ENCODE results near the gene KIF6.

The KIF6 gene

GRCh38 chr6:39386487-39386886 is 338.7 kb downstream of the KIF6 start:
- no peak for TF ChIP-seq CTCF (IDR thresholded peaks at IDR 0.05; ENCODE audit: low read depth, low read length)
- DNase-seq (ENCODE audit: extremely low read depth, low read depth) = no peak

DNA sequence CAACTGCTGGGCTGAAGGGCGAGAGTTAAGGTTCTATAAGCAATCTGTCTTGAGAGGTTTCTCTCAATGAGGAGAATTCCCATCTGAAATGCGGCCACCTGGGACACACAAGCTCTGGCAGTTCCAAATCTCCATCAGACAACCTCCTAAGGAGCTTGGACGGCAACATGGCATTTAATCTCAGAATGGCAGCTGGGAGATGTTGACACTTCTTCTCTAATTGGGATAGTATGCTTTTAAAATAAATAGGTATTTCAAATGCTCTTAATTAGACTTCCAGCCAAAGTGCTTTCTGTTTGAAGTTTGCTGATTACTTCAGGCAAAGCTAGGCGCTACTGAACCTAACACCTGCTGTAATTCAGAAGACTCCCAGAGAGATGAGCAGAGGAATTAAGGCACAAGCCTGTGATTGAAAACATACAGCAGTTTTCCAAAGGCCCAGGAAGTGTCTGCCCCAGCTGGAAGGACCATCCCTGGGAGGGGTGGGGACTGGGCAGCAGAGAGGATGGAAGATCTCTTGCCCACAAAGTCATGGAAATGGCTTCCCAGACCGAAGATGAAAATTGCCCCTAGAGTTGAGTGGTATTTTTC is 343.6 kb downstream of the KIF6 start:
- no peak for DNase-seq (ENCODE audit: extremely low read depth, low read depth)
- TF ChIP-seq CTCF (IDR thresholded peaks at IDR 0.05; ENCODE audit: low read depth, low read length) = no peak

DNA sequence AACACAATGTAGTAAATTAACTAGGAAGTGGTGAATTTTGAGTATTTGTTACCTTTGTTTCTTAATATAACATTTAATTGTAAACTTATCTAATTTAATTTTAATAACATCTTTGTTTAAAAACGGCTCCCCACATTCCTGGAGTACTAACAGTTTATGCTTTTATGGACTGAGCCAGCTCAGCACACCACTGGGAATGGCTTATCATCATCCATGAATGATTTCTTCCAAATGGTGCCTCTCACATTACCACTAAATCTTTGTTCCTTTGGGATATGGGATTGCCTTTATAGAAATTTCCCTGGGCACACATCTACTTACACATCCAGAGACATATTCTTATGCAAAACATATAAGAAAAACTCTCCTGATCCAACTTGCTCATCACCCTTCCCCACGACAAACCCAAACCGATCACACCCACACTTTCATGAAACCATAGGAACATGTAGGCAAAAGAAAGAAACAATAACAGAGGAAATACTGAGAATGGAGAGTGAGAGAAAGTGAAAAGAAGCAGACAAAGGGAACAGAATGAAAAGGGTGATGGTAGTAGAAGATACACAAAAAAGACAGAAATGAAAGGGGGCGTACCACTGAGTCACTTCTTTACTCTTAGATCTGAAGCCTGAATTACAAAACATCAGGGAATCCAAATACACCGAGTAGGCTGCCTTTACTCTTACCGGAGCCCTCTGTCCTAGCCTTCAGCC is 344.2 kb downstream of the KIF6 start:
- DNase-seq (ENCODE audit: extremely low read depth, low read depth) = no peak
- no peak for TF ChIP-seq CTCF (IDR thresholded peaks at IDR 0.05; ENCODE audit: low read depth, low read length)

GRCh38 chr6:39378960-39379425 is 346.2 kb downstream of the KIF6 start:
- no peak for DNase-seq (ENCODE audit: extremely low read depth, low read depth)
- no peak for TF ChIP-seq CTCF (IDR thresholded peaks at IDR 0.05; ENCODE audit: low read depth, low read length)

DNA sequence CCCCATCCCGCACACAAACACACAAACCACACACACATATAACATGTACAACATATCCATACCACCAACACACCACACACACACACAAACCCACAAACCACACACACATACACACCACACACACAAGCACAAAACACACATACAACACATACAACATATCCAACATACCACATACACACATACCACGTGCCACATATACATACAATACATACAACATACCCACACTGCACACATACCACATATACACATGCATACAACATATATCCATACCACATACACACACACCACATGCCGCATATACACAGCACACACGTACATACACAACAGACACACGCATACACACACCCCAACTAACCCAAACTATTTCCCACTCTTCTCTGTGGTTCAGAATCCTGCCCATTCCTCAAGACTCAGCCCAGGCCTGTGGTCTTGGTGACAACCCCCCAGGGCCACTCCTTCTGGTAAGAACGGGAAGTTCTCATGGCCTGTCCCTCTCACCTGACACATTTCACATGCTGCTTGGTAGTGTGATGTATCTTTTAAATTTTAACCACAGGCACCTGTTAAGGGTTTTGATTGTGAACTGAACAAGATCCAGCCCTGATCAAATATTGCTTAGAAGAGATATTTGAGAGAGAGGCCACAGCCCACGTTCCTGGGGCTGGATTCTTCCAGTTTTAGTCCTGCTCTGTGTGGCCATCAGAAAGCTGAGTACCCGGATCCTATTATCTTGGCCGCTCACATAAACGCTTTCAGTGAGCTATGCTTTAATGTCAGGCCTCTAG is 346.8 kb downstream of the KIF6 start:
- no peak for DNase-seq (ENCODE audit: extremely low read depth, low read depth)
- no peak for TF ChIP-seq CTCF (IDR thresholded peaks at IDR 0.05; ENCODE audit: low read depth, low read length)

DNA sequence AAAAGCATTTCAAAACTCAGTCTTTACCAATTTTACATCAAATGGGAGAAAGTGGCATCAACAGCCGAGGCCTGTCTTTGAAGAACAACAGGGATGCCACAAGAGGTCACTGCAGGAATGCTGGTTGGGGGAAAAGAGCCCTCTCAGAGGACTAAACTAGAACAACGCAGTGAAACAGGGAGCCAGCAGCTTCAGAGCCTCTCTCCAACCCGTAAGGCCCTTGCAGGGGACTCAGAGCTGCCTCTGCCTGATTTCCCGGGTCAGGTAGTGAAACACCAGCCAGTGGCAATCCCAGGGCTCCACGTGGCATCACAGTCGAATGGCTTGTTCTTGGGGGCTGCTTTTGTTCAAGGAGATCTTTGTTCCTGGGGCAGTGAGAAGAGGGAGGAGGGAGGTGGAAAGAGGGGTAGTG is 347.7 kb downstream of the KIF6 start:
- peak; percentile 91 for TF ChIP-seq CTCF (IDR thresholded peaks at IDR 0.05; ENCODE audit: low read depth, low read length)
- peak; percentile 65 for DNase-seq (ENCODE audit: extremely low read depth, low read depth)

DNA sequence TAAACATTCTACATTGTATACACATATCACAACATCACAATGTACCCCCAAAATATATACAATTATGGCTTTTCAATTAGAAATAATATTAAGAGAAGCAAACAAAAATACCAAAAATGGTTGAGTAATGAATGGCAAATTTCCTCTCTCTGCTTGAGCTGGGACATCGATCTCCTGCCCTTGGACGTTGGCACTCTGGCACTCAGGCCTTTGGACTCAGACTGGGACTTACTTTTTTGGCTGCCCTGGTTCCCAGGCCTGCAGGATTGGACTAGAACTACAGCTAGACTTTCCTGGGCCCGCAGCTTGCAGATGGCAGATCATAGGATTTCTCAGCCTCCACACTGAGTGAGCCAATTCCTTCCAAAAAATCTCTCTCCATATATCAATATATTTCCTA is 349.8 kb downstream of the KIF6 start:
- TF ChIP-seq CTCF (IDR thresholded peaks at IDR 0.05; ENCODE audit: low read depth, low read length) = no peak
- no peak for DNase-seq (ENCODE audit: extremely low read depth, low read depth)

Measured in AG09319 (cell line).